Glomerular endothelial cell (primary cell): ENCODE data around the gene SCN9A. TPM values are rescaled to one million over a fixed set of nuclear protein-coding genes. Genes with fewer than 3 reads are reported as not detected.
"Not testable (repeated sequence)": the region's sequence is repeated elsewhere in the genome, so short reads cannot be mapped to it uniquely, and the experiment has no call there.

ENCODE experiments used
- DNase-seq: peaks from one replicate; pipeline ENCODE4 v3.0.0-alpha.2; 2011; ENCODE audit warnings: low read depth, low spot score; ENCODE audit errors: extremely low read depth
- total RNA-seq: library from RNA; depleted of rRNA; stranded (reverse); fragments of >200 nt; gene quantifications from 2 replicates; pipeline ENCODE4 v1.2.3, GENCODE V29; 2015

SCN9A gene
- total RNA-seq = 9.3 and 10.0 TPM in 2 replicates

DNA sequence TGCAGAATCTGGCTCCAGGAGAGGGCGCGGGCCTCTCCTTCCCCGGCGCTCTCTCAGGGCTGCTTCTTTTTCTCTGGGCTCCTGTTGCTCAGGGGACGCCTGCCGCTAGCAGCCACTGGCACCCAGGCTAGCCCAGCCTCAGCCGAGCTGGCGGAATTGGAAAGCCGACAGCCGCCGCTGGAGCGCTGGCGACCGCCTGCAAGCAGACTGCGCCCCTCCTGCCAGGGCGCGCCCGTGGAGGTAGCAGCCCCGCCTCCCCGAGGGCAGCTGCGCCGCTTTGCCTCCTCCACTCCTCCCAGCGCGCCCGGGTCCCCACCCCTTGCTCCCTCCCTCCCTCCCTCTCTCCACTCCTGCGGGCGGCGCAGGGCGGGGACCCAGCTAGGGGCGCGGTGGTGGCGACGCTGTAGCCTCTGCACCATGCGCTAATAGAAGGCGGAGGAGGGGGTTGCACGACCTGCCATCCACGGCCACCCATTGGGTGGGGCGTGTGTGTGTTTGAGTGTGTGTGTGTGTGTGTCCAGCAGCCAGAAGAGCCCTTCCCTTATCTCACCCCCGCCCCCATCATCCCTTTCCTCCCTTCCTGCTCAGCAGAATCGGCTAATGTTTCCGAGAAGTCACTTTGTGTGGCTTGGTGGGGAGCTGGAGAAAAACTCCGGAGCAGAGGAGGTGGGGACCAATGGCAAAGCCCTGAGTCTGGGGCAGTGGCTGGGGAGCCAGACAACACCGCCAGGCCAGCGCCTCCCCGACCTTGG is at the start of gene SCN9A:
Gene SCN9A, minus strand, starts transcription at position 209 of the 752 bp plus-strand sequence. CDS start 64,188 bp downstream, outside the sequence.
- DNase-seq = no peak

DNA sequence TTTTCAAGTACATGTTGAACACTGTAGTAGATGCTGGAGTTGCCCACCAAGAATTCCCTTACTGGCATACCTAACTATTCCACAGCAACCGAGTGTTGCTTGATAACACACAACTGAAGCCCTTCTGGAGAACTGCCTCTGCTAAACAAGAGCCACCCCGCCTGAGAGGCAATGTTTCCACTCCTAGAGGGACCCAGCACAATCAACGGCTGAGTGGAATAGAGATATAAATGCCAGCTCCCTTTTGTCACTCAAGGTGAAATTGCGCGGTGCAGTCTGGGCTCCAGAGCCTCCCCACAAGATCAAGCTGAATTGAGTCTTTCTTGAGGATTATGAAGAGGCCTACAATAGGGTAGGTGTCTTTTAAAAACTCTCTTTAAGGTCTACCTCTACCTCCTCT is 49.1 kb upstream of the SCN9A start:
- DNase-seq = no peak

DNA sequence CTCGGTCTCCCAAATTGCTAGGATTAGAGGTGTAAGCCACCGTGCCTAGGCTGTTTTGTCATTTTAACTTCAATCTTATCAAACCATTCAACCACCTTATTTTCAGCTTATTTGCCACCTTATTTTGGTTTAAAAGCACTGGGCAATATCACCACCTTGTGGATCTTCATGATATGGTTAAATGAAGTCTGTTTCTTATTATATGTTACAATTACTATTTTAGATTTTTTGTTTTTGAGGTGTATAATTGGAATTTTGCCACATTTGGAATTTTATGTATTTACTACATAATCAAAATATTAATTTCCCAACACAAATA is 43.8 kb upstream of the SCN9A start:
- peak; percentile 42 for DNase-seq

DNA sequence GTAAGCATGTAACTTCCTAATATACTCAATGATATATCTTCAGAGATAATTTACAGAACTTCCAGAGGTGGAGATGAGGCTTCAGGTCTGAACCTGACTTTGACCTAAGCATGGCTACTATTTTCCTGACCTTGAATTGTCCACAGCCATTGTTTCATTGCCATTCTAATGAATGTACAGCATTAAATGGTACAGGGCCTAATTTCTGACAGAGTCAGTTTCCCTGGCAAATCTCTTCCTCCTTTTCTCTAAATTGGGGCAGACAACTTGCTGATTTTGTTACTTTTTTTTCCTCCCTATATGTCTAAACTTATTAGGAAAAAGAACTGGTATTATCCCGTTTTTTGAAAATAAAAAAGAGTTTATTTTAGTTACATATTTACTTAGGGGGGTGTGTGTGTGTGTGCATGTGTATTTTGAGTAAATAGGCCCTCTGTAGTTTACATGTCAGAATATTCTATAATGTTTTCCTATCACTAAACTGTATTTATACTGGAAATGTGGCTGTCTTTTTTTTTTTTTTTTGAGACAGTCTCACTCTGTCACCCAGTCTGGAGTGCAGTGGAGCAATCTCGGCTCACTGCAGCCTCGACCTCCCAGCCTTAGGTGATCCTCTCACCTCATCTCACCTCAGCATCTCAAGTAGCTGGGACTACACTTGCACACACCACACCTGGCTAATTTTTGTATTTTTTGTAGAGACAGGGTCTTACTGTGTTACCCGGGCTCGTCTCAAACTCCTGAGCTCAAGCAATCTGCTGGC is 43.3 kb upstream of the SCN9A start:
- DNase-seq = no peak

DNA sequence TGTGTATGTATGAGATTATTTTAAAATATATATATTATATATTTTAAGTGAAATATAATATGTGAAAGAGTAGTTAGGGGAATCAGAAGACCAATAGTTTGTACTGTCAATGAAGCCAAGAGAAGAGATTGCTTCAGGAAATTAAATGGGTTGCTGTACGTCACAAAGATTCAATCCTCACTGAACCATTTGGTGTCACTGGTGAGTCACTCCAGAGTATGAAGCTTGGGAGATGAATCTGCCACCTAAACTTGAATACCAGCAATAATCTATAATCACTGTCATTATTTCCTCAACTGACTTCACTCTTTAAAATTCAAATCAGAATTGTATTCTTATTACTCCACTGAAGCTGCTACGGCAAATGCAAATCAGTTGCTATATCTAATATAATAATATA is 41.9 kb upstream of the SCN9A start:
- no peak for DNase-seq

DNA sequence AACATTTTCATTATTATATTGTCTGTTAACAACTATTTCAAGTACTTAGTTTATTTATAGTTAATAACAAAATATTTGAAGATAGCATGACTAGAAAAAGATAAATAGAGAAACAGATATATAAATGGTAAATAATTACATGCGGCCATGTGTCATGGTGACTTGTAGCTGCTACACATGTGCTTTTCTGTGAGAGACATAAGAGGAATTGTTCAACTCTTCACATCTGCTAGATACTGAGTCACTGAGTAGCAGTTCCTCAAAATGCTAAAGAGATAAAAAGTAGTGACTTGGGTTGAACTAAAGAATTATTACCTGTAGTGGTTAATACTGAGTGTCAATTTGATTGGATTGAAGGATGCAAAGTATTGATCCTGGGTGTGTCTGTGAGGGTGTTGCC is 37.5 kb upstream of the SCN9A start:
- DNase-seq = no peak

GRCh38 chr2:166411473-166412230 is 35.9 kb upstream of the SCN9A start:
- no peak for DNase-seq

DNA sequence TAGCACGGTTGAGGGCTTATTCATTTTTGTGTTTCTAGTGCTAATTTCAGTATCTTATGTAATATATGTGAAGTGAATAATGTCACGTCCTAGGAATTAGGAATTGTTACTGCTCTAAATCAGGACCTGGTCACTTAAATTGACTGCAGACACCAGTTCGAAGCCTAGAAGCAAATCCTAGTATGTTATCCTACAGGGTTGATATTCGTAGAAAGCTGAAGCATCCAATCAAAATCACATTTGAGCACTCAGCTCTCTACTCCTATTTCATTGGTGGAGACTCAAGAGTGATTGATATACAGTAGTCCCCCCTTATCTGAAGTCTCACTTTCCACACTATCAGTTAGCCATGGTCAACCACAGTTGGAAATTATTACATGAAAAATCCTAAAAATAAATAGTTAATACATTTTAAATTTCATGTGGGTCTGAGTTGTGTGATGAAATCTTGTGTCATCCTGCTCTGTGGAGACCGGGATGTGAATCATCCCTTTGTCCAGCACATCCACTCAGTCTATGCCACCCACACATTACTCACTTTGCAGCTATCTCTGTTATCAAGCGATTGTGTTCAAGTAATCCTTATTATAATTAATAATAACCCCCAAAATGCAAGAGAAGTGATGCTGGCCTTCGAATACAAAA is 35.2 kb upstream of the SCN9A start:
- DNase-seq = no peak

DNA sequence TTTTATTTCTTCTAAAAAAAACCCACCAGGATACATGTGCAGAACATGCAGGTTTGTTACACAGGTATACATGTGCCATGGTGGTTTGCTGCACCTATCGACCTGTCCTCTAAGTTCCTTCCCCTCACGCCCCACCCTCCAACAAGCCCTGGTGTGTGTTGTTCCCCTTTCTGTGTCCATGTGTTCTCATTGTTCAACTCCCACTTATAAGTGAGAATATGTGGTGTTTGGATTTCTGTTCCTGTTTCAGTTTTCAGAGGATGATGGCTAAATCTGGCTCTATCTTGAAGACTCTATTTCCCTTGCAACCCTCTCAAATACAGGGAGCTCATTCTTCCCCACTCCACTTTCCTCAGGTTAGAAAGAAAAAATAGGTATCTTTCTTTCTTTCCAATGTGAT is 32.0 kb upstream of the SCN9A start:
- DNase-seq = not testable (repeated sequence)

DNA sequence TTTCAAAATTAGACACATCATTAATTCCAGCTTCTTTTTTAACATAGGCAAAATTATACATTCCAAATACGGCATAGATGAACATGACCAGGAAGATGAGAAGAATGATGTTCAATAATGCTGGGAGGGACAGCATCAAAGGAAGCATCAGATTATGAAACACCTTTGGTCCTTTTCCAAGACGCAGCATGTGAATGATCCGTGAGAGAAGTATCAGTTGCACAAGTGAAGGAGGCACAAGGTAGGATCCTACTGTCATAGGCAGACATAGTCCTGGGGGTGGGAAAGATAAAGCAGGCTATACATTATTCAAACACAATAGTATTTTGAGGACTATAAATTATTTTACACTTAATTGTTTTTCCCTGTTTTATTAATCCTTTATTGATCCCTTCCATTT is 30.6 kb upstream of the SCN9A start:
- DNase-seq = no peak

- DNase-seq = no peak
These were observed 29.8 kb upstream of the SCN9A start for GRCh38 chr2:166405569-166405926.

DNA sequence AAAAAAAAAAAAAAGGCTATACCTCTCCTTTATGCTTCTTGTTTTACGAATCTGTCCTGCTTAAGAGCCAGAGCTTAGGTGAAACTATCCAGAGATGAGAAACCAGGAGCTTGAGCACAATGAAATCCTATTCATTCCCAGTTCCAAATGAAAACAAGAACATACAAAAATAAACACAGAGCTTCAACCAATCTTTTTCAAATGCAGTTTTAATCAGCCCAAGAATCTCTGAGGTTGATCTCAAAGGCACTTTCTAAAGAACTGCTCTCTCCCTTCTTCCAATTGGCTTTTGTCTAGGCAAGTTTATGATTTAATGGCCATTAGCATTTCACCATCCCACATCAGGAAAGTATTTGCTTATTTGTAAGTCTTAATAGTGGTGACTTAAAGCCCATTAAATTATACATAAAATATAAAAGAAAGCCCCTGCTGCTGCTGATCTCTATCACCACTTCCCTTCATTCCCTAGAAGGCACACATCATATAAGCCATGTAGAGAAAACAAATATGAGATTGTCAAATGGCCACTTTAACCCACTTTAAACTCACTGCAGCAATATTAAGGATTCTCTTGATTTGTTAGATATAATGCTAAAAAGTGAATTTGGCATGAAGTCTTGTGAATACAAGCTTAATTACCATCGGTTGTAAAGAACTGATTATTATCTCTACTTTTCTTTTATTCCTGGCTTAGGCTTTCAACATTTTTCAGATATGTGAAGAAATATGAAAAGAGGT is 29.3 kb upstream of the SCN9A start:
- no peak for DNase-seq

GRCh38 chr2:166394245-166394644 is 18.5 kb upstream of the SCN9A start:
- no peak for DNase-seq

- DNase-seq = no peak
These were observed 17.3 kb upstream of the SCN9A start for GRCh38 chr2:166393008-166393407.

GRCh38 chr2:166388481-166389070 is 12.8 kb upstream of the SCN9A start:
- DNase-seq = peak; percentile 94

GRCh38 chr2:166385313-166385712 is 9.6 kb upstream of the SCN9A start:
- no peak for DNase-seq

DNA sequence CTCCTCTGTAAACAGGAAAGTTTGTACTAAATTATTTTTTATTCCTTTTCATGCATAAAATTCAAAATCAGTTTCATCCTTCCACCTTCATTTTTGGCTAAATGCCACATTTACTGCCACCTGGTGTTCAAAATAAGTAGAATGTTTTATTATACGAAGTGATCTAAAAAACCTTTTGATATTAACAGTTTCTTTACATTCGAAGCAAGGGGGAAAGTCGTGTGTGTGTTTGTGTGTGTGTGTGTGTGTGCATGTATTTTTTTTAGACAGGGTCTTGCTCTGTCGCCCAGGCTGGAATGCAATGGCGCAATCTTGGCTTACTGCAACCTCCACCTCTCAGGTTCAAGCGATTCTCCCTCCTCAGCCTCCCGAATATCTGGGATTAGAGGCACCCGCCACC is 9.0 kb upstream of the SCN9A start:
- DNase-seq = no peak

DNA sequence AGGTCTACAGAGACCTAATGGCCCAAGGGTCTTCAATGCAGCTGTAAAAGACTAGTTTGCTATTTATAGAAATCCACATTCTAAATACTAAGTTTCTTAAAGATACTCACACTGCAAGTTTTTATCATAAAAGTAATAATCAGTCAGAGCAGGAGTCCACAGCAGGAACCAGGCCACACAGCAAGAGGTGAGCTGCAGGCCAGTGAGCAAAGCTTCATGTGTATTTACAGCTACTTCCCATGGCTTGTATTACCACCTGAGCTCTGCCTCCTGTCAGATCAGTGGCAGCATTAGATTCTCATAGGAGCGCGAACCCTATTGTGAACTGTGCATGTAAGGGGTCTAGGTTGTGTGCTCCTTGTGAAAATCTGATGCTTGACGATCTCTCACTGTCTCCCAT is 6.7 kb upstream of the SCN9A start:
- DNase-seq = no peak

- DNase-seq = no peak
These were observed 4.9 kb upstream of the SCN9A start for GRCh38 chr2:166380615-166381014.

DNA sequence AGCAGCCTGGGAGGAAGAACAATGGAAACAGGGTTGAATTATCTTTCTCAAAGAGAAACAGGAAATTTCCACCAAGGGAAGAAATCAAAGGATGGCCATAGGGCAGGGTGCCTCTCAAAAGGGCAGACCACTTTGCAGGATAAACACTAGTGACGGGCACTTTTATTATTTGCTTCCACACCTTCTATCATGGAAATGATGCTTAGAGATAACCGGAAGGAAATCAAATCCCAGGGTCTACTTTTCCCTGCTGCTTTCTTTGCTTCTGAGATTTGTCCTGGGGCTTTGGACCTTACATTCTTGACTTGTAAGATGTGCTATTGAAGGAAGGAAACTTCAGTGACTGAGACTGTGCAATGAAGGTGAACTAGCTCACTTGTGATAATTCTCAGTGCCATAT is 1.1 kb upstream of the SCN9A start:
- DNase-seq = no peak
